Hepatocyte (in vitro differentiated cells): ENCODE data around the gene MTA1. TPM values are rescaled to one million over a fixed set of nuclear protein-coding genes. Genes with fewer than 3 reads are reported as not detected.

Experiments used
- DNase-seq: peaks from one replicate; pipeline ENCODE4 v3.0.0-alpha.2; 2016; ENCODE audit warnings: low spot score
- H2AFZ ChIP-seq: fragments of 200-600 bp; sonication (generic); 2 replicates; pipeline ENCODE4 v1.6.0; 2016; ENCODE audit warnings: antibody characterized with exemption, mild to moderate bottlenecking
- H3K27ac ChIP-seq: fragments of 200-600 bp; sonication (generic); 2 replicates; pipeline ENCODE4 v1.5.1; 2016; ENCODE audit warnings: mild to moderate bottlenecking
- H3K27me3 ChIP-seq: fragments of 200-600 bp; sonication (generic); 2 replicates; pipeline ENCODE4 v1.6.1; 2016
- H3K36me3 ChIP-seq: fragments of 200-600 bp; sonication (generic); replicated peaks from 2 replicates; pipeline ENCODE4 v1.5.1; 2016; ENCODE audit warnings: low read depth; ENCODE audit not compliant: insufficient read depth
- H3K4me1 ChIP-seq: fragments of 200-600 bp; sonication (generic); 2 replicates; pipeline ENCODE4 v1.5.1; 2016; ENCODE audit warnings: mild to moderate bottlenecking, moderate library complexity; ENCODE audit not compliant: insufficient read depth
- H3K4me2 ChIP-seq: fragments of 200-600 bp; sonication (generic); 2 replicates; pipeline ENCODE4 v1.6.0; 2016
- H3K4me3 ChIP-seq: fragments of 200-600 bp; sonication (generic); 2 replicates; pipeline ENCODE4 v1.5.1; 2016; ENCODE audit warnings: mild to moderate bottlenecking
- H3K79me2 ChIP-seq: fragments of 200-600 bp; sonication (generic); 2 replicates; pipeline ENCODE4 v1.6.0; 2017; ENCODE audit warnings: mild to moderate bottlenecking
- H3K9me2 ChIP-seq: fragments of 200-600 bp; sonication (generic); replicated peaks from 2 replicates; pipeline ENCODE4 v1.6.0; 2017; ENCODE audit warnings: mild to moderate bottlenecking; ENCODE audit not compliant: insufficient read depth
- H3K9me3 ChIP-seq: fragments of 200-600 bp; sonication (generic); 2 replicates; pipeline ENCODE4 v1.5.1; 2016; ENCODE audit warnings: low read depth, mild to moderate bottlenecking
- H4K20me1 ChIP-seq: fragments of 200-600 bp; sonication (generic); 2 replicates; pipeline ENCODE4 v1.6.0; 2016; ENCODE audit warnings: mild to moderate bottlenecking; ENCODE audit not compliant: insufficient read depth, poor library complexity, severe bottlenecking
- EZH2 ChIP-seq: fragments of 200-600 bp; sonication (generic); IDR thresholded peaks from 2 replicates; pipeline ENCODE4 v1.6.1; 2016; ENCODE audit warnings: antibody characterized with exemption, mild to moderate bottlenecking, borderline replicate concordance
- EZH2phosphoT487 ChIP-seq: fragments of 200-600 bp; sonication (generic); IDR thresholded peaks from one replicate; pipeline ENCODE4 v1.6.1; 2018; ENCODE audit warnings: antibody characterized with exemption, mild to moderate bottlenecking, low read depth, moderate library complexity; ENCODE audit not compliant: unreplicated experiment, severe bottlenecking
- WGBS: methylation state at CpG from one replicate; pipeline ENCODE4 v1.1.6; 2016; ENCODE audit warnings: low lambda C conversion rate; ENCODE audit errors: missing lambda C conversion rate; 5-methylcytosine and 5-hydroxymethylcytosine counted together
- polyA plus RNA-seq: library from polyadenylated mRNA; unstranded; fragments of >200 nt; fragmentation: Nextera tagmentation; extraction: Ambion mirVana; gene quantifications from 2 replicates; pipeline ENCODE4 v1.2.1, GENCODE V29; 2016
- total RNA-seq: library from RNA; depleted of rRNA; stranded (reverse); fragments of >200 nt; gene quantifications from 2 replicates; pipeline ENCODE4 v1.2.3, GENCODE V29; 2014
- TF ChIP-seq, protein P1 (sequence below): fragments of 200-600 bp; sonication (generic); IDR thresholded peaks from 2 replicates; pipeline ENCODE4 v1.5.1; 2016; ENCODE audit warnings: antibody characterized with exemption, mild to moderate bottlenecking; ENCODE audit not compliant: poor library complexity

MTA1 gene
- total and polyA plus RNA-seq, 2 experiments from 2014 or later = 48.1 to 52.7 TPM

- TF ChIP-seq EZH2 (no peak), EZH2phosphoT487 (no peak)
- TF ChIP-seq, protein P1, sequence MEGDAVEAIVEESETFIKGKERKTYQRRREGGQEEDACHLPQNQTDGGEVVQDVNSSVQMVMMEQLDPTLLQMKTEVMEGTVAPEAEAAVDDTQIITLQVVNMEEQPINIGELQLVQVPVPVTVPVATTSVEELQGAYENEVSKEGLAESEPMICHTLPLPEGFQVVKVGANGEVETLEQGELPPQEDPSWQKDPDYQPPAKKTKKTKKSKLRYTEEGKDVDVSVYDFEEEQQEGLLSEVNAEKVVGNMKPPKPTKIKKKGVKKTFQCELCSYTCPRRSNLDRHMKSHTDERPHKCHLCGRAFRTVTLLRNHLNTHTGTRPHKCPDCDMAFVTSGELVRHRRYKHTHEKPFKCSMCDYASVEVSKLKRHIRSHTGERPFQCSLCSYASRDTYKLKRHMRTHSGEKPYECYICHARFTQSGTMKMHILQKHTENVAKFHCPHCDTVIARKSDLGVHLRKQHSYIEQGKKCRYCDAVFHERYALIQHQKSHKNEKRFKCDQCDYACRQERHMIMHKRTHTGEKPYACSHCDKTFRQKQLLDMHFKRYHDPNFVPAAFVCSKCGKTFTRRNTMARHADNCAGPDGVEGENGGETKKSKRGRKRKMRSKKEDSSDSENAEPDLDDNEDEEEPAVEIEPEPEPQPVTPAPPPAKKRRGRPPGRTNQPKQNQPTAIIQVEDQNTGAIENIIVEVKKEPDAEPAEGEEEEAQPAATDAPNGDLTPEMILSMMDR = no peak
- no peaks in the 10 kb centered on the region for H3K36me3 ChIP-seq
Measured at GRCh38 chr14:105436891-105437722, 17.5 kb downstream of the MTA1 start.

DNA sequence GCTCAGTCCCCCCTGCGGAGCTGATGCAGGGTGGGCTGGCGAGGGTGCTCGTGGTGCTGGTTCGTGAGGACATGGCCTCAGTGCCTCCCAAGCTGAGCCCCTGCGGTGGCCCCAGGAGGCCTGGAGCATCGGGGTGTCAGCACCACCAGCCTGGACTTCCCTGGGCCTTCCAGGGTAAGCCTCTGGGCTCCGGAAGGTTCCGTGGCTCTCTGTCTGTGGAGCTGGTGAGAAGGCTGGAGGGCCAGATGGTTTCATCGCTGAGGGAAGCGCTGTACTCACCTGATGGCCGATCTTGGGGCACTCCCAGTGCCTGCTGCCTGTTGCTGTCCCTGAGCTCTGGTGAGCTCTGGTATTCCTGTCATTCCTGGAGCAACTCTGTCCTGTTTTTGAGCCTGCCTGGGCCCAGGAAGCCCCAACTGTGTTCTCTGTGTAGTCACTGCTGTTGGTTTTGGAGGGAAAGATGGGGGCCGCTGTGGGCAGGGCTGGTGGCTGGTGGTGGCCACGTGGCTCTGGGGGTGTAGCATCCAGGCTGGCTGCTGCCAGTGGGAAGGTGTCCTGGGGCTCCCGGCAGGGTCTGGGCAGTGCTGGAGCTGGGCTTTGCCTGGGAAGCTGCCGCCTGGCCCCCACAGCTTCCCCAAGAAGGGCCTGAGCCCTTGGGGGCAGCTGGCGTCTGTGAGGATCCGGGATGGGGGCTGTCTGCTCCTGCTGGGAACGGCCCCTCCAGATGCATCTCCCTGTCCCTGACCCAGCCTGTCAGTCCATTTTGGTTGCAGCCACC, 18.3 kb downstream of the MTA1 start:
- Histone ChIP-seq H3K4me1 (no peaks in the 10 kb centered on the region), H3K27ac (no peak overlapping the region), H2AFZ (no peak overlapping the region), H3K4me3 (no peak overlapping the region), H3K4me2 (no peak overlapping the region), H3K27me3 (no peaks in the 10 kb centered on the region), H3K36me3 (no peaks in the 10 kb centered on the region), H4K20me1 (peaks cover 22% of the 10 kb centered on the region), H3K9me3 (no peaks in the 10 kb centered on the region), H3K79me2 (peaks cover 53% of the 10 kb centered on the region), H3K9me2 (no peaks in the 10 kb centered on the region)
- WGBS = 95% methylated on average over 17 of the region's 18 CpGs
- DNase-seq = no peak
- TF ChIP-seq, protein P1 = no peak
- TF ChIP-seq EZH2phosphoT487 (no peak), EZH2 (no peak)

More at GRCh38 chr14:105436891-105437722, 17.5 kb downstream of the MTA1 start:
- H2AFZ ChIP-seq = no peak overlapping the region
- no peak overlapping the region for H3K4me2 ChIP-seq
- no peaks in the 10 kb centered on the region for H3K9me3 ChIP-seq
- no peak for DNase-seq
- peaks cover 61% of the 10 kb centered on the region for H3K79me2 ChIP-seq
- 93% methylated on average over 30 of the region's 31 CpGs for WGBS
- no peak overlapping the region for H3K4me3 ChIP-seq
- H3K4me1 ChIP-seq = no peaks in the 10 kb centered on the region
- H3K9me2 ChIP-seq = no peaks in the 10 kb centered on the region
- no peaks in the 10 kb centered on the region for H3K27me3 ChIP-seq
- H3K27ac ChIP-seq = no peak overlapping the region
- peaks cover 22% of the 10 kb centered on the region for H4K20me1 ChIP-seq

- H3K79me2 ChIP-seq = peaks cover 40% of the 10 kb centered on the region
- H3K36me3 ChIP-seq = no peaks in the 10 kb centered on the region
- no peak for TF ChIP-seq EZH2phosphoT487
- TF ChIP-seq EZH2 = no peak
- no peak overlapping the region for H2AFZ ChIP-seq
- no peak overlapping the region for H3K4me2 ChIP-seq
- no peaks in the 10 kb centered on the region for H3K4me1 ChIP-seq
- H3K9me2 ChIP-seq = no peaks in the 10 kb centered on the region
- no peak for DNase-seq
- peaks cover 22% of the 10 kb centered on the region for H4K20me1 ChIP-seq
- H3K9me3 ChIP-seq = no peaks in the 10 kb centered on the region
- no peak overlapping the region for H3K27ac ChIP-seq
- WGBS = 94% methylated on average over 11 of the region's 11 CpGs
- no peak overlapping the region for H3K4me3 ChIP-seq
- H3K27me3 ChIP-seq = no peaks in the 10 kb centered on the region
Measured at GRCh38 chr14:105439179-105439578, 19.6 kb downstream of the MTA1 start.
